GM19372 (cell line): ENCODE measurements around the gene CMIP.

ENCODE experiments used
- ATAC-seq: cut with Tn5 transposase; IDR thresholded peaks from one replicate; pipeline ENCODE4 v1.9.1; 2021; ENCODE audit warnings: mild to moderate bottlenecking, low read depth, moderate library complexity; ENCODE audit not compliant: unreplicated experiment

CMIP gene

GRCh38 chr16:81544700-81545271 is 100.2 kb downstream of the CMIP start:
- ATAC-seq: no peak

- ATAC-seq: no peak
These were observed 101.1 kb downstream of the CMIP start for GRCh38 chr16:81545470-81546250.

GRCh38 chr16:81546781-81547180 is 102.2 kb downstream of the CMIP start:
- ATAC-seq: no peak

GRCh38 chr16:81547194-81547938 is 102.8 kb downstream of the CMIP start:
- no peak for ATAC-seq

GRCh38 chr16:81547939-81548216 is 103.3 kb downstream of the CMIP start:
- no peak for ATAC-seq

DNA sequence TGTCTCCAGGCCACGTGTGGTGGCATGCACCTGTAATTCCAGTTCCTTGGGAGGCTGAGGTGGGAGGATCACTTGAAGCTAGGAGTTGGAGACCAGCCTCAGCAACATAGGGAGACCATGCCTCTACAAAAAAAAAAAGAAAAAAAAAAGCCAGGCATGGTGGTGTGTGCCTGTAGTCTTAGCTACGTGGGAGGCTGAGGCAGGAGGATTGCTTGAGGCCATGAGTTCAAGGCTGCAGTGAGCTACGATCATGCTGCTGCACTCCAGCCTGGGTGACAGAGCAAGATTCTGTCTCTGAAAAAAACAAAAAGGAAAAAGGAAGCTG is 103.9 kb downstream of the CMIP start:
- no peak for ATAC-seq

DNA sequence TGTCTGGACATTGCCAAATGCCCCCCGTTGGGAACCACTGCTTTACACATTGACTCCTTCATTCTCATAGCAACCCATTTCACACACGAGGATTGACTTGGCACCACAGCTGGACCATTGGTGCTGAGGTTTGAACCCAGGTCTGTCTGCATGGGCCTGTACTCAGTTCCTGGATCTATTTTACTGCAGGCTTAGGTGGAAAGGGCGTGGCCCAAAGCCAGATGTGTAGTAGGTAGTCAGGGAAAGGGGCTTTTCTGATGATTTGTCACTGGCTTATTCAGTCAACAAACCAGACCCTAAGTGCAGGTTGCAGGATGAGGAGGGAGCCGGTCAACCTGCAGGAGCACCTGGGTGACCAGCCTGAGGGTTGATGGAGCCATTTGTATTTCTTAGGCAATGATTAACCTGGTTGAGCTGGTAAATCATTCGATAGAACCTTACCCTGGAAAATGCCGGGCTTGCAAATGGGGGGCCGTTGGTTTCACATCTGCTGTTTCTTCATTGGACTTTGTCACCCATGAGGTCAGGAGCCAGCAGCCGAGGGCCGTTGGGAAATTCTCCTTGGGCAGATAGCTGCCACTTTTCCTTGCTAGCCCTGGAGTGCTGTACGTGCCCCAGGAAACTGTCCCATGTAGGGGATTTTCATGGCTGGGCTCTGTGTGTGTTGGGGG is 104.4 kb downstream of the CMIP start:
- no peak for ATAC-seq

- no peak for ATAC-seq
These were observed 105.2 kb downstream of the CMIP start for GRCh38 chr16:81549547-81550431.

DNA sequence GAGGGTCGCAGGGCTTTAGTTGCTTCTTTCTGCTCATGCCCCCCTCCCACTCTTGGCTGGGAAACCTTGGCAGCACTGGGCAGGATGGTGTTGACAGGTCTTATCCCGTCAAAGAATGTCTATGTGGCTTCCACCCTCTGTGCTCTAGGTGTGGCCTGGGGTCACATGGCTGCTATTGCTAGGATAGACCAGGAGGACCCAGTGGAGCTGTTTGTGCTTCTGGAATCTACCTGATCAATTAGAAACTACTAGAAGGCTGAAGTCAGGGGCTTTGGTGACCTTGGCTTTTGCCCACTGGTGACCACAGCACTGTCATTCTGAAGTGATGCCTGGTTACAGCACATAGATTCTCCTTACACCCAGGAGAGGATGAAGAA is 105.8 kb downstream of the CMIP start:
- ATAC-seq: no peak

- ATAC-seq: no peak
These were observed 106.7 kb downstream of the CMIP start for GRCh38 chr16:81551151-81551808.

GRCh38 chr16:81551821-81552304 is 107.3 kb downstream of the CMIP start:
- no peak for ATAC-seq

- ATAC-seq: no peak
These were observed 108.1 kb downstream of the CMIP start for GRCh38 chr16:81552743-81553079.

DNA sequence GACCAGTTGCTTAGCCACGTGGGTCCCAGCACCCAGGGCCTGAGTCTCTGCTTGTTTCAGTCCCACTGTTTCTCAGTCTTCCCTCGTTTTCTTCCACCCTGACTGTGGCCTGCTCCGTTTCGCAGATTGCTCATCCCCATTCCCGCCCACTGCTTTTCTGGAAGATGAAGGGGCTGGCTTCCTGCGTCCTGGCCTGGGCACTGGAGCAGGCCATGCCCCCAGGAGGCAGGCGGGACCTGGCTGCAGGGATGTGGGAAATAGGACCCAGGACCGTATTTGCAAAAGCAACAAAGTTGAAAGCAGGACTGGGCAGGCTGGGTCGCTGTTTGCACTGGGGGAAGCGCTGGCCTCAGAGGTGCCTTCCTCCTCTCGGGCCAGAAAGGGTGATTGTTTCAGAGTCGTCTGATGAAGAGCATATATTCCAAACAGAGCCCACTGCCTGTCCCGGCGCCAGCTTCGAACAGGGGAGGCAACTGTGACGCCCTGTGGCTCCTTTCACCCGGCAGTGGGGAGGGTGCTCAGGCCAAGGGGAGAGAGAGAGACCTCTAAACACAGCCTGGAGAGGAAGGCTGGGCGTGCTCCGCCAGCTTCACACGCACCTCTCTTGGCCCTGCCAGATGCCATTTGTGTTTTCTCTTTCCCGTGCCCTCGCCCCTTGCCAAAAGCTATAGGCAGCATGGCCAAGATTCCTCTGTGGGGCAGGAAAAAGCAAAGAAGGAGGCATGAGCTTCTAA is 108.6 kb downstream of the CMIP start:
- ATAC-seq: no peak

GRCh38 chr16:81553814-81554675 is 109.4 kb downstream of the CMIP start:
- ATAC-seq: no peak

GRCh38 chr16:81554979-81555378 is 110.4 kb downstream of the CMIP start:
- ATAC-seq: no peak

DNA sequence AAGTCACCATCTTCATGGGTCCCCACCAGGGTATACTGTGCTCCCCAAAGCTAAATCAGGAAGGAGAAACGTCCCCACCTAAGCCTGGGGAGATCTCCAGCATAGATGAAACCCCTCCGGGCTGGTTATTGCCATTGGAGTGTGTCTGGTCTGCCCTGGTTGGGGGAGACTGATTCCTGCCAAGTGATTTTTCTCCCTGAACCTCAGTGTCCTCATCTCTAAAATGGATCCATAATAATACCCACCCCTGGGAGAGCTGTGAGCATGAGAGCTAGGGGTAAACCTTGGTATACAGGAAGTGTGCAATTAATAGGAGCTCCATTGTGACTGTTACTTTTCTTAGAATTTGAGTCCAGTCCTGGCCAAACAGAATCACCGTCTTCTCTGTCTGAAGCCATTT is 111.1 kb downstream of the CMIP start:
- ATAC-seq: no peak

- no peak for ATAC-seq
These were observed 112.2 kb downstream of the CMIP start for GRCh38 chr16:81556715-81557284.

DNA sequence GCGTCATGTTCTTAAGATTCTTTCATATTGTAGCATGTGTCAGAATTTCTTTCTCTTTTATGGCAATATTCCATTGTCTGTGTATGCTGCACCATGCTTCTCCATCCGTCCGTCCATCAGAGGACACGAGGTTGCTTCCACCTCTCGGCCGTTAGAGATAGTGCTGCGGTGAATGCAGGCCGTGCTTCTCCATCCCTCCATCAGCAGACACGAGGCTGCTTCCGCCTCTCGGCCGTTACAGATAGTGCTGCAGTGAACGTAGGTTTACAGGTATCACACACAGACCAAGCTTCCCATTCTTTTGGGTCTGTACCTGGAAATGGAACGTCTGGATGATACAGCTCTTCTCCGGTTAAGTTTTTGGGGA is 113.5 kb downstream of the CMIP start:
- ATAC-seq: no peak
